Activated CD4-positive, alpha-beta T cell treated with anti-CD3 and anti-CD28 coated beads, Interleukin-2, amount 50 U/mL, for 4 hours (primary cell): Measurements from ENCODE around the gene SHISAL2A.
A peak's percentile ranks its signal among the peaks of the same experiment; 100 is the strongest.

Experiments
- DNase-seq, 2 experiments: peaks; one replicate each; pipeline ENCODE4 v3.0.0-alpha.2; 2020

The SHISAL2A gene

DNA sequence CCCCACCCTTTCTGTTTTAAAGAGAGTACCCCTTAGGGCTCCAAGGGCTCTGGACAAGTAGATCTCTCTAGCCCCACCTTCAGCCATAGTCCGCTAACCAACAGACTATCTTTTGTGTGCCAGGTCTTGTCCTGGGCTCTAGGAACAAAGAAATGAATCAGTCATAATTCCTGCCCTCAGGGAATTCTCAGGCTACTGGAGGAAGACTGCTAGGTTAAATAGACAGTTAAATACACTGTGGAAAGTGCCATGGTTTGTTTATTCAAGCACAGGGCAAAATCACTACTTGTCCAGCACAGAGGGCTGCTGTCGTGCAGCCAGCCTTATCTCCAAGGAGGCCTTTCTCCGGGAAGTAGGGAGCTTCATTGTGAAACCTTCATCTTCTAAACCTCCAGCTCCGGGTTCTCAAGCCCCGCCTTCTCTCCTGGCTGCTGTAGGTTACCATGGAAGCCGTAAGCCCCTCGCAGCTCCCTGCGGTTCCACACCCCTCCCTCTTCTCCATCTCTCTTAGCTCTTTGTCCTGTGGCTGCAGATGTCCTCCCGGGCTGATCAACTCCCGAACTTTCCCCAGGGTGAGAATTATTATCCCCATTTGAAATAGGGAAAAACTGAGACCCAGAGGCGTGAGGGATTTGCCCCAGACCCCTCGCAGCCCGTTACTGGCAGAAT lies 29.8 kb downstream of the SHISAL2A start:
- DNase-seq: no peak

DNA sequence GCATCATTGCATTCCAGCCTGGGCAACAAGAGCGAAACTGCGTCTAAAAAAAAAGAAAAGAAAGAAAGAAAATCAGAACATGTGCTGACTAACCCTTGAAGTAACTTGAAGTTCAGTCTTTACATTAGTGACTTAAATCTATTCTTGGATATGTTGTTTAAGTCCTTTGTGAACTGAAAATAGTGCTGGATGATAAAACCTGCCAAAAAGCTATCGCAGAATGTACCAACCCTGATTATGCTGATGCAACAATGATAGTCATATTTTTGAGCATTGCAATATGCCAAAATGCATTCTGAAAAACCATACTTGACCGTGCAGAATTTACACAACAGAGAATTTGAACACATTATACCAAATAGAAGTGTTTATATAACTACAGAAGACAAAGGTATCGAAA lies 30.7 kb downstream of the SHISAL2A start:
- no peak for DNase-seq

DNA sequence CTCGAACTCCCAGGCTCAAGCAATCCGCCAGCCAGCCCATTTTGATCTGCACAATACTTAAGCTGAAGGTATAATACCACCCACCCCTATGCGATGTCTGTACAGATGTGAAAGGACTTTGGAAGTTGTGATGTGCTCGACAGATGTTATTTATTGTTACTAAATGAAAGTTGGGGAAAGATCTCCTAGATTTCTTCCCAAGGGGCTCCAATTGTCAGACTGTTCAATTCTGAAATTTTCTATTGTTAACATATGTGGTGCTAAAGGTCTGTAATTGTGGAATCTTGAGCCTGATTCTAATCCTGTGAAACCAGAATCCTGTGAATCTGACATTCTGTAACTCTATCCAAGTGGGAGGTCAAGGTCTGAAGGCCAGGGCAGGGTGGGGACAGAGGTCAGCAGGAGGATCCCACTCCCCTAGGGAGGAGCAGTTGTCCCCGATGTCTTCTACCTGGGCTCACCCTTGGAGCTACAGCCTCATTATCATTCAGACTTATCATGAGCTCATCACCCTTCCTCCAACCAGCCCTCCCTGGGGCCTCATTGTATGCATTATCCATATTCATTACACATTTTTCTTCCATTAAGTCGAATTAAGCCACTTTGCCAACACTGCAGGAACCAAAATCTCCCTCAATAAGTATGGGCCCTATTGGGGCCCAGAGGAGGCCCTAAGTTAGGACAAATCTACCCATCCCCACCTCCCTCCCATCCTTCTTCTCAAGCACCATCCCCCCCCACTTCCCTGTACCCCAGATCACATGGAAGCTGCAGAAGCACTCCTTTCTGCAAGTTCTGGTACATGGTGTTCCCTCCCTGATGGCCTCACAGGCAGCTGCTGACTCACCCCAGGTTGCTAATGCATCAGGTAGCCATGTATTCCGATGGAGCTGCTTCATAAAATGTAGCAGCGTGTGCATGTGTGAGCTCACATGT lies 32.3 kb downstream of the SHISAL2A start:
- DNase-seq: no peak

DNA sequence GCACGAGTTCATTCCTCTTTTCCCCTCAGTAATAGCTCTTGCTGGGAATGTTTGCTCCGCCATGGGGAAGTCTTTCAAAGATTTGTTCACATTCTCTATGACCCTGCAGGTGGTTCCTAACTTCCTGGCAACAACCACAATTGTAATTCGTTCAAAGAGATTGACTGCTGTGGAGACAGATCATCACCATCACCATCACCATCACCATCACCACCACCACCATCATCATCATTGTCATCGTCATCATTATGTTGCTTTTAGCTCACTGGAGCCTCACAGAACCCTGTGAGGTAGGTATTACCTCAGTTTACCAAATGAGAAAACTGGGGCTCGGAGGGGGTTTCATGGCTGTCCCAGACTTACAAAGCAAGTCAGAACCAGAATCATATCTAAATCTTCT lies 34.3 kb downstream of the SHISAL2A start:
- DNase-seq: no peak

DNA sequence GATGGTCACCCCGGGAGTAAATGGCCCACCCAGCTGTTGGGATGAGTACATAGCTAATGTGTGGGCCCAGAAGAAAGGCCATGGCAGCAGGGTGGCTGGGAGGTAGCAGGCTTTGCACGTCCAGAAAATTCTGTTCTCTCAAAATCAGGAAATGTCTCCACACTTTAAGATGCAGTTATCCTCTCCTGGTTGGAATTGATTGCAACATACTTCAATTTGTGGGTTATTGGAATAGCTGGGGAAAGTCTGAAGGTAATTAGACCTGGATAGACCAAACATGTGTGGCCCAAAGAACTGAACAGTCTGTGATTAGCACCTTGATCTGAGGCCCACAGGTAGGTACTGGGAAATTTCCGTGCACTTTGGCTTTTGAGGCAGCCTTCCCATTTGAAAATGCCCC lies 35.0 kb downstream of the SHISAL2A start:
- DNase-seq: no peak

DNA sequence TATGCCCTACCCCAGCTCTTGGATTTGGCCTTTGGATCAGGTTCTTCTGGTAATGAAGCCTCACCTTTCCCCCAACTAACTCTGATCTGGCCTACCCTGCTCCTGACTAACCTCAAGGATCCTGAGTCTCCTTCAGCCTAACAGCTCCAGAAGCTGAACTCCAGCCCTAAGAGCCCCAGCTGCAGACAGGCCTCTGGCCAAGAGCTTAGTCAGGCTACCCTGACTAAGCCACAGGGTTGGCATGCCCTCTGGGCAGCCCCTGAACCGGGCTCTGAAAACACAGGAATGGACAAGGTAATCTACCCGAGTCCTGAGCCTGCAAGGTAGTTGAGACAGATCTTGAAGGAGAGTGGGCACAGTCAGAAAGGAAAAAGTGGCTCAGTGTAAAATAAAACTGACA lies 35.7 kb downstream of the SHISAL2A start:
- no peak for DNase-seq

DNA sequence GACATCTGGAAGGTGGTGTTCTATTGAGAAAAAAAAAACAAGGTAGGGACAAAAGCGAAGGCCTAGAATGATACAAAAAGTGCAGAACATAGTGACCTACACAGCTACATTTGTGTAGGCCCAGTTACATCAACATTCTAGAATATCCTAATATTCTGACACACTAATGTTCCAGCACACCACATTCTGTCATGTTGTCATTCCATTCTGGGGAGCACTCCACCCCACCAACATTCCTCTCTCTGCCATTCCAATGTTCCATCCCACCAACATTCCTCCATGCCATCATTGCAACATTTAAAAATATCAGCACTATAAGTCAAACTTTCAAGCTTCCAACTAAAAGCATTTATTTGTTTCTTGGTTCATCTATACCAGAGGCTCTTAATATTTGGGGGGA lies 36.7 kb downstream of the SHISAL2A start:
- no peak for DNase-seq

DNA sequence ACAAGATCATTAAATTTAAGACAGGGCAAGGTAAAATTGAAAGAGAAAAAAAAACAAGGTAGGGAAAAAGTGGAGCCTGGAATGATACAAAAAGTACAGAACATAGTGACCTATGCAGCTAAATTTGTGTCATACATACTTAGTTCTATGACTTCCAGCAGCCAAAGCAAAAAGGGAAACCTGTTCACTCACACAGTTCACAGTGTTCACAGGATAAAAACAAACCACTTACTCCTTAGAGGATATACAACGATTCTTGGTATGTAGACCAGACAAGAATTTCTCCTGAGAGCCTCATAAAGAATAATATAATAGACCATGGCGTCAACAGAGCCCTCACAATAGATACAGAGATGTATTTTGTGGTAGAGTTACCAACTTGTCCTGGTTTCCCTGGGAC lies 37.6 kb downstream of the SHISAL2A start:
- no peak for DNase-seq

DNA sequence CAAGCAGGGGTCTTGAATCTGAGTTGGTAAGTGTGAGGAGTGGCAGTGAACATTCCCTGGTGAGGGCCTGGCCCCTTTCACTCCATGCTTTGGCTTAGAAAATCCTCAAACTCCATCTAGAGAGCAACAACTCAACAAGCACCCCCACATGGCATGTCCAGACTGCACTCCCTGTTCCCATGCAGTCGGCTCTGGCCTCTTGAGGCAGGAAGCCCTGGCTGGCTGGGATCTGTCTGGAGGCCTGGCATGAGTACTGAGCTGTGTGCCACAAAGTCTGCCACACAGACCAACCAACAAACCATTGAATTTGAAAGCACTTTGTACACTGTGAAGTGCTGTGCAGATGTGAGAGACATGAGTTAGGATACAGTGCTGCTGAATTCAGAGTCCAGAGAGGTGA lies 40.0 kb downstream of the SHISAL2A start:
- no peak for DNase-seq

DNA sequence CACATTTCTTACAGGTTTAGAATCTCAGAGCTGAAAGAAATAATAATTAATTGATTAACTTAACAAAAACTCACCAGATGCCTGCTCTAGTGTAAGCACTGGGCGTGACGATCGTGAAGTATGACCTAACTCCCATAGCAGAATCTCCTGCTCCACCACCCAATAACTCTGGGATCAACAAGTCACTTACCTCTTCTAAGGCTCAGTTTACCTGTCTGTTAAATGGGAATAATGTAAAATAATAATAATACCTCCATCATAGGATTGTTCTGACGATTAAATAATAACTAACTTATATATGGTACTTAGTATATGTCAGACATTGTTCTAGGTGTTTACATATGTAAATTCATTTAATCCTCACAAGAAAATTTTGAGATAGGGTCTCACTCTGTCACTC lies 40.5 kb downstream of the SHISAL2A start:
- no peak for DNase-seq

DNA sequence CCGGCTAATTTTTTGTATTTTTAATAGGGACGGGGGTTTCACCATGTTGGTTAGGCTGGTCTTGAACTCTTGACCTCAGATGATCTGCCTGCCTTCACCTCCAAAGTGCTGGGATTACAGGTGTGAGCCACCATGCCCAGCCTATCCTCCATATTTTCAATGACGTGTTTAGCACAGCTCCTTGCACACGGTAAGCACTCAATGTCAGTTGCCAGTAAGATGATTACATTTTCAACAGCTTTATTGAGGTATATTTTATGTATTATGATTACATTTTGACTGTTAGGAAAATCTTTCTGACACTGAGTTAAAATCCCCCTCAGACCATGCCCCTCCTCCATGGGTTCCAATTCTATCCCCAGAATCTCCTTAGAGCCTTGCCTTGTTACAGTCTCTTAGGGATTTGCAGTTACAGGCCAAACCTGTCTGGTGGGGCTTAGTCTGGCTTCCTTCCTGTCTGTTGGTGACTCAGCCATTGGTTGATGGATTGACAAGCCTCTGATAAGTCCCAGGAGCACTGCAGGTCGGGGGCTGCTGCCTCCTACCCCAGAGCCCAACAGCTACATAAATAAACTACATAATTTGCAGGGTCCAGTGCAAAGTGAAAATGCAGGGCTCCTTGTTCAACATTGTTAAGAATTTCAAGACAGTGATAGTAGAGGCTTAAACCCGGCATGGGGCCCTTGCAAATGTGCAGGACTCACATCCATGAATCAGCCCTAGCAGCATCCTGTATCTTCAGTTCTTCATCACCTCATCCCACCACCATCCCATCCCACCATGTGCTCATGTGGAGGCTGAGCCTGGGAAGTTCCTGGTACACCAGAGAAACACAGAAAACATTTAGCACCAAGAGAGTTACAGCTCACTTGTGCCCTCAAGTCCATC lies 41.8 kb downstream of the SHISAL2A start:
- DNase-seq: no peak

DNA sequence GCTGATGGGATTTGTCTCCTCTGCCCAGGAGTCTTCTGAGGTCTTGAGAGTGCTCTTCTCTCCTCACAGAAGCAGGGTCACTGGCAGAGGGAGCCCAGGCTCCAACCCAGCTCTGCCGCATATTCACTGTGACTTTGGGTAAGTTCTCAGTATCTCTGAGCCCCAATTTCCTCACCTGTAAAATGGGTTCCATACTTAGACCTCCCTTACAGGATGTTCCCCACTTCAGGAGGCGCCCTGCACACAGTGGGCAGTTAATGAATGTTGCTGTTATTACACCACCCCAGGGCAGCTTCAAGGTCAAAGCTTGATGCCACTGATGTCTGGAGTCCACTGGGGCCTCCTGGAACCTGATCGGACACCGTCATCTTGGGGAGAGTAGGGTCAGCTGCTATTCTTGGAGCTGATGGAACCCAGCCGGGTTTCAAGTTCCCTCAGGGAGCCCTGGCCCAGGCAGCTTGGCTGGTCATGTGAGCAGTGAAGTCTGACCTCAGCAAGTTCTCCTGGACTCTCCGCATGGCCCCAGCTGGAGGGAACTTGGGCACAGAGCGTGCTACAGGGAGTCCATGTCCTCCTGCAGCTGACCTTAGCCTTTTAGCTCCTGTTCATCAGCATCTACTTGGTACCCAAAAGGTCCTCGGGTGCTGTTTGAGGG lies 43.4 kb downstream of the SHISAL2A start:
- no peak for DNase-seq

DNA sequence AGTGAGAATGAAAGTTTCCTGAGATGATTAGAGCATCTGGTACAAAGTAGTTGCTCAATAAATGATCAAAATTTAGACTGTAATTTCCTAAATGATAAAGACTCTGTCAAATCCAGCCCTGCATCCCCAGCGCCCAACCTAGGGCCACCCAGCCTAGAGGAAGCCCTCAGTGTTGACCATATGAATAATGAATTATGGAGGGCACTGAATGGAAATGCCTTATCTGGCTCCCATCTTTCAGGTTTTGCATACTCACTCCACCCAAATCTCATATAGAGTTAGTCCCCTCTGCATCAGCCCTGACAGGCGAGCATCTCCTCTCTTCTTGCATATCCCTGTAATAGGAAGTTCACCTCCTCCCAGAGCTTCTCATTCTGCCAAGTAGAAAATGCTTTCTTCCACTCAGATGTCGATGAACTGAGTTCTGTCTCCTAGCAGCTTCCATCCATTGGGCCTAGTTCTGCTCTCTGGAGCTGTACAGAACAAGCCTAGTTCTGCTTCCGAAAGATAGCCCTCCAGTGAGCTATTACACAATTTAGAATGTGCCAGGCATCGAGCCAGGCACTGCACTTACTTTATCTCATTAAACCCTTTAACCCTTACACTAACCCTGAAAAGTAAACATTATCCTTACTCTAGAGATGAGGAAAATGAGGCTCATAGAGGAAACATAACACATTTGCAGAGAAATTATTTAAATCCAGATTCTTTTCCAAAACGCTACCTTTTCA lies 44.3 kb downstream of the SHISAL2A start:
- DNase-seq: no peak

DNA sequence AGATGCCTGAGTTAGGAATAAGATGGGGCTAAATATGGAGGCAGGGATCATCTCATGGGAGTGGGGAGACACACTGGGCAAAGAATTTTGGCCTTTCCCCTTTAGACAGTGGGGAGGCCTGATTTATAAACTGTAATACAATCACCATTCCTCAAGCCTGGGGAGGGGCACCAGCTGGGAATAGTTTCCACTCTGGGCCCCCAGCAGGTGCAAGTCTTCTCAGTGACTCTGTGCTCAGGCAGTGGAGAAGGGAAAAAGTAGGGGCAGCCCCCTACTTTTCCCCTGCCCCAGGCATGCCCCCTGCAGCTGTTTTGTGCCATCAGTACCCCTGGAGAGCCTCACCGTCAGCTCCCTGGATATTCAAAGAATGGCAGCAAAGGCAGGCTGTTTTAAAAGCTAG lies 46.1 kb downstream of the SHISAL2A start:
- DNase-seq: no peak

DNA sequence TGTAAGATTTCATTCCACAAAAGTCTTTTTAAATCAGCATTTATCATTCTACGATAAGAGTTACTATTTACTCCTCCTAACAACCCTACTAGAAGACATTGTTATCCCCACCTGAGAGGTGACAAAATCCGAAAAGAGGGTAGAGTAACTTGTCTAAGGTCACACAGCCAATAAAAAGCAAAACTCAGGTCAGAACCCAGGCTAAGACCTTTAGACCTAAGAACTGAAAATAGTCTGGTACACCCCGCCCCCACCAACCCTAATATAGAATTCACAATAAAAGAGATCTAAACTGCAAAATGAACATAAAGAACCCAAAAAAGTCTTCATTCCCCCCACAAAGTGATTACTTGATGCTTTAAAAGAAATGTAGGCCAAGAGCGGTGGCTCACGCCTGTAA lies 46.5 kb downstream of the SHISAL2A start:
- no peak for DNase-seq

DNA sequence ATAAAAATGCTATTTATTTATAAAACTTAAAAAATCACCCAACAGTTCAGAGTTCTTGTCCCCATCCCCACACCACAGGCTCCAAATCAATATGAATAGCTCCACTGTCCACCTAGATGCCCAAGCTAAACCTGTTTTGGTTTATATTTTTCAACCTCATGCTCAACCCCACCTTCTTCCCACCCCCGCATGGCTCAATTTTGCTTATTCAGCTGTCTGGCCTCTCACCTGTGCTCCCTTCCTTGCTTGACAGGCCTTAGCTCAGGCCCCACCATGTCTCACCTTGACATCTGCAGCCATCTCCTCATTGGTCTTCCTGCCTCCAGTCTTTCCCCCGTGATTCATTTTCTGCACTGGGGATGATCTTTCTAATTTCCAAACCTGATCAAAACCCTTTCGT lies 47.4 kb downstream of the SHISAL2A start:
- DNase-seq: no peak

DNA sequence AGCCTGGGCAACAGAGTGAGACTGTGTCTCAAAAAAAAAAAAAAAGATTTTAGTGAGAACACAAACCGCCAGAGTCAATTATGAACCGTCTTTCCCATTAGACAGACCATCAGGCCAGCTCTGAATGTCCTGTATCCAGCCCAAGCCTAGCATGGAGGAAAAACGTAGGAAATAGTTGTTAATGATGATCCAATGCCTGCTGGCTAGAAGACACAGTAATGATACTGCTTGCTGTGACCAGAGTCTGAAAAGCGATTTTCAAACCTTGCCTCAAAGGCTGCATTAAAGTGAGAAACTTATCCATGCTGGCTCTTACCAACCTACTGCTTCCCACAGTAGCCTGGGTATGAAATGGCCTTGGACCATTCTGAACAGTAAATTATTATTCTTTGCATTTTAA lies 48.2 kb downstream of the SHISAL2A start:
- no peak for DNase-seq

DNA sequence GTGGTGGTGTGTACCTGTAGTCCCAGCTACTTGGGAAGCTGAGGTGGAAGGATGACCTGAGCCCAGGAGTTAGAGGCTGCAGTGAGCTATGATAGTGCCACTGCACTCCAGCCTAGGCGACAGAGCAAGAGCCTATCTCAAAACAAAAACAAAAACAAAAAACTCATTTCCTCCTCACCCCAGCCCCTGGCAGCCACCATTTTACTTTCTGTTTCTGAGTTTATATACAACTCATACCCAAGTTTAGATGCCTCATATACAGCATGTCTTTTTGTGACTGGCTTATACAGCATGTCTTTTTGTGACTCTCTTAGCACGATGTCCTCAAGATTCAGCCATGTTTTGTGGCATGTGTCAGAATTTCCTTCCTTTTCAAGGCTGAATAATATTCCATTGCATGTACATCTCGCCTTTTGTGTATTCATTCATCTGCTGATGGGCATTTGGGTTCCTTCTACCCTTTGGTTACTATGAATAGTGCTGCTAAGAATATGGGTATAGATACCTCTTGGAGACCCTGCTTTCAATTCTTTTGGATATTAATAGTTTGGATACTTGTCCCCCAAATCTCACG lies 50.5 kb downstream of the SHISAL2A start:
- DNase-seq: no peak

DNA sequence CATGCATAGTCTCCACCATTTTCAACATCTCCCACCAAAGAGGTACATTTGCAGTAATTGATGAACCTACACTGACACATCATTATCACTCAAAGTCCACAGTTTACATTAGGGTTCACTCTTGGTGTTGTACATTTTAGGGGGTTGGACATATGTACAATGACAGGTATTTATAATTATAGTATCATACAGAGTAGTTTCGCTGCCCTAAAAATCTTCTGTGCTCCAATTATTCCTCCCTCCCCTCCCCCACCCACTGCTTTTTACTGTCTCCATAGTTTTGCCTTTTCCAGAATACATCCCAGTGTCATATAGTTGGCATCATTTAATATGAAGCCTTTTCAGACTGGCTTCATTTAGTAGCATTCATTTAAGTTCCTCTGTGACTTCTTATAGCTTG lies 51.6 kb downstream of the SHISAL2A start:
- no peak for DNase-seq

DNA sequence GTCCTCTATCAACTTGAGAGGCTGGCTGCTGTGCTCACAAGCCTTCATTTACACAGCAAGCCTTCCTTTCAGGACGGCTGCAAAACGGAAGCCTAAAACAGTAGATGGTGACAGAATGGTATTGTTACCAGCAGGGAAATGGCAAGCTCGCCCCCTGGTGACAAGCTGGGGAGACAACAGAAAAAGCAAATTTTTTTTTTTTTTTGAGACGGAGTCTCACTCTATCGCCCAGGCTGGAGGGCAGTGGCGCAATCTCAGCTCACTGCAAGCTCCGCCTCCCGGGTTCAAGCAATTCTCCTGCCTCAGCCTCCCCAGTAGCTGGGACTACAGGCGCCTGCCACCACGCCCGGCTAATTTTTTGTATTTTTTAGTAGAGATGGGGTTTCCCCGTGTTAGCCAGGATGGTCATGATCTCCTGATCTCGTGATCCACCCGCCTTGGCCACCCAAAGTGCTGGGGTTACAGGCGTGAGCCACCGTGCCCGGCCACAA lies 53.3 kb downstream of the SHISAL2A start:
- DNase-seq: peak; percentile 69 to 73

DNA sequence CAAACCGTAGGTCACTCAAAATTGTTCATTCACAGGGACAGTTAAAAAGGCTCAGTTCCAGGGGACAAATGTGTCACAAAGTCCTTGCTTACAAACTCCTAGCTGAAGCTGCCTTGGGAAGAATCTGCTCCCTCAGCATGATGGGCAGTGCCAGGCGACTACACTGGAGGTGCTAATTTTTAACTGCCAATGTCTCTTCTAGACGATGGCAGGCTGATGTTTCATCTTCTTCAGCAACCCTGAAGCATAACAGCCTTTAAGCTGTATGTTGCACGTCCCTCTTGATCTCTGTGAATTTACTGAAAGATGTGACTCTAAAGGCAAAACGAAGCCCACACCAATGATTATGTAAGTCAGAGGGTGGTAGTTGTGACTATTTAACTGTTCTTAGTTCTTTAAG lies 53.9 kb downstream of the SHISAL2A start:
- DNase-seq: no peak

DNA sequence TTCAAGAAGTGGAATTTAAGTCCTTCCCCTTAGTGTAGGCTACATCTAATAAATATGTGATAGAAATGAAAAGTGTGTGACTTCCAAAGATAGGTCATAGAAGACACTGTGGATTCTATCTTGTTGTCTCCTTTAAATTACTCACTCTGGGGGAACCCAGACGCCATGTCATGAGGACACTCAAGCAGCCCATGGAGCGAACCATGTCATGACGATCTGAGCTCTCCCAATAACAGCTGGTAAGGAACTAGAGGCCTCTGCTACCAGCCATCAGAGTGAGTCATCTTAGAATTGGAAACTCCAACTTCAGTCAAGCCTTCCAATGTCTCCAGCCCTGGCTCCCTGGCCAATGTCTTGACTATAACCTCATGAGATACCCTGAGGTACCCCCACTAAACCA lies 58.9 kb downstream of the SHISAL2A start:
- DNase-seq: no peak
